WTC11 (cell line): ENCODE data around the gene SEMA4D.

Source experiments
- AFF4 ChIP-seq: sonication (generic); formaldehyde crosslinking; IDR thresholded peaks from 2 replicates; pipeline ENCODE4 v1.8.1; 2023; ENCODE audit warnings: mild to moderate bottlenecking, missing genetic modification reagents, borderline replicate concordance
- ESRRA ChIP-seq: sonication (generic); formaldehyde crosslinking; IDR thresholded peaks from 2 replicates; pipeline ENCODE4 v1.8.1; 2022; ENCODE audit warnings: mild to moderate bottlenecking, missing genetic modification reagents, borderline replicate concordance
- FOXP4 ChIP-seq: sonication (generic); formaldehyde crosslinking; IDR thresholded peaks from 2 replicates; pipeline ENCODE4 v1.8.0; 2022; ENCODE audit warnings: mild to moderate bottlenecking, missing genetic modification reagents
- GRHL2 ChIP-seq: fragments of 250-450 bp; sonication (Bioruptor Pico); IDR thresholded peaks from 2 replicates; pipeline ENCODE4 v1.8.0; 2022; ENCODE audit warnings: mild to moderate bottlenecking, moderate library complexity; ENCODE audit not compliant: insufficient replicate concordance, severe bottlenecking
- JAZF1 ChIP-seq: fragments of 250-450 bp; sonication (Bioruptor Pico); IDR thresholded peaks from 2 replicates; pipeline ENCODE4 v1.9.0; 2021; ENCODE audit warnings: moderate library complexity, mild to moderate bottlenecking, inconsistent platforms
- MLX ChIP-seq: sonication (generic); formaldehyde crosslinking; IDR thresholded peaks from 2 replicates; pipeline ENCODE4 v1.8.1; 2023; ENCODE audit warnings: mild to moderate bottlenecking, missing genetic modification reagents, moderate library complexity
- TF ChIP-seq, protein P1 (sequence below): fragments of 200-600 bp; IDR thresholded peaks from 2 replicates; pipeline ENCODE4 v1.8.0; 2022; ENCODE audit warnings: antibody characterized with exemption
- TF ChIP-seq, protein P2 (sequence below): sonication (generic); formaldehyde crosslinking; IDR thresholded peaks from 2 replicates; pipeline ENCODE4 v1.8.1; 2022; ENCODE audit warnings: mild to moderate bottlenecking, missing genetic modification reagents, moderate library complexity, borderline replicate concordance

- no peak for TF ChIP-seq FOXP4 (CRISPR knock-in tag)
- no peak for TF ChIP-seq MLX (CRISPR knock-in tag)
- TF ChIP-seq, protein P1, sequence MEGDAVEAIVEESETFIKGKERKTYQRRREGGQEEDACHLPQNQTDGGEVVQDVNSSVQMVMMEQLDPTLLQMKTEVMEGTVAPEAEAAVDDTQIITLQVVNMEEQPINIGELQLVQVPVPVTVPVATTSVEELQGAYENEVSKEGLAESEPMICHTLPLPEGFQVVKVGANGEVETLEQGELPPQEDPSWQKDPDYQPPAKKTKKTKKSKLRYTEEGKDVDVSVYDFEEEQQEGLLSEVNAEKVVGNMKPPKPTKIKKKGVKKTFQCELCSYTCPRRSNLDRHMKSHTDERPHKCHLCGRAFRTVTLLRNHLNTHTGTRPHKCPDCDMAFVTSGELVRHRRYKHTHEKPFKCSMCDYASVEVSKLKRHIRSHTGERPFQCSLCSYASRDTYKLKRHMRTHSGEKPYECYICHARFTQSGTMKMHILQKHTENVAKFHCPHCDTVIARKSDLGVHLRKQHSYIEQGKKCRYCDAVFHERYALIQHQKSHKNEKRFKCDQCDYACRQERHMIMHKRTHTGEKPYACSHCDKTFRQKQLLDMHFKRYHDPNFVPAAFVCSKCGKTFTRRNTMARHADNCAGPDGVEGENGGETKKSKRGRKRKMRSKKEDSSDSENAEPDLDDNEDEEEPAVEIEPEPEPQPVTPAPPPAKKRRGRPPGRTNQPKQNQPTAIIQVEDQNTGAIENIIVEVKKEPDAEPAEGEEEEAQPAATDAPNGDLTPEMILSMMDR: no peak
- TF ChIP-seq ESRRA: no peak
- TF ChIP-seq, protein P2, sequence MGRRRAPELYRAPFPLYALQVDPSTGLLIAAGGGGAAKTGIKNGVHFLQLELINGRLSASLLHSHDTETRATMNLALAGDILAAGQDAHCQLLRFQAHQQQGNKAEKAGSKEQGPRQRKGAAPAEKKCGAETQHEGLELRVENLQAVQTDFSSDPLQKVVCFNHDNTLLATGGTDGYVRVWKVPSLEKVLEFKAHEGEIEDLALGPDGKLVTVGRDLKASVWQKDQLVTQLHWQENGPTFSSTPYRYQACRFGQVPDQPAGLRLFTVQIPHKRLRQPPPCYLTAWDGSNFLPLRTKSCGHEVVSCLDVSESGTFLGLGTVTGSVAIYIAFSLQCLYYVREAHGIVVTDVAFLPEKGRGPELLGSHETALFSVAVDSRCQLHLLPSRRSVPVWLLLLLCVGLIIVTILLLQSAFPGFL (CRISPR knock-in tag): no peak
- TF ChIP-seq JAZF1: no peak
- TF ChIP-seq AFF4 (CRISPR knock-in tag): no peak
- TF ChIP-seq GRHL2 (CRISPR knock-in tag): no peak
Measured at GRCh38 chr9:89383721-89384300, 114.1 kb downstream of the SEMA4D start.
